Measurements from ENCODE around the gene ABLIM3.
A peak's percentile ranks its signal among the peaks of the same experiment; 100 is the strongest.
"Not testable (repeated sequence)": the region's sequence is repeated elsewhere in the genome, so short reads cannot be mapped to it uniquely, and the experiment has no call there.

The ABLIM3 gene

DNA sequence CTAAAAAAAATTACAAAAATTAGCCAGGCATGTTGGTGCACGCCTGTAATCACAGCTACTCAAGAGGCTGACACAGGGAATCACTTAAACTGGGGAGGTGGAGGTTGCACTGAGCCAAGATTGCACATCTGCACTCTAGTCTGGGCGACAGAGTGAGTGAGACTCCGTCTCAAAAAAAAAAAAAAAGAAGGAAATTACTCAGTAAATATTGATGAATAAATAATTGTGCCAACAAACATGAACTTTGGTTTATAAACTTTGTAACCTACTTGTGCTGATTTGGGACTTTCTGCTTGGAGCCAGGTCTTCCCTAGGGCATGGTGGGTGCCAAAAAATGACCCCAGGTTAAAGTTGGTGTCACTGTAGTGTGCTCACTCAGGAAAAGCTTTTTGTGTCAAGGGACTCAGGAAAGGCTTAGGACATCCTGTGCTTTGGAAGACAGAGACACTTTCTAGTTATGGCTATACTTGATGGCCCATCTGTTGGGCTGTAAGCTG lies 19.0 kb downstream of the ABLIM3 start:
- DNase-seq: no peak

GRCh38 chr5:149161026-149161687 lies 19.9 kb downstream of the ABLIM3 start:
- DNase-seq: peak; percentile 18 to 36

DNA sequence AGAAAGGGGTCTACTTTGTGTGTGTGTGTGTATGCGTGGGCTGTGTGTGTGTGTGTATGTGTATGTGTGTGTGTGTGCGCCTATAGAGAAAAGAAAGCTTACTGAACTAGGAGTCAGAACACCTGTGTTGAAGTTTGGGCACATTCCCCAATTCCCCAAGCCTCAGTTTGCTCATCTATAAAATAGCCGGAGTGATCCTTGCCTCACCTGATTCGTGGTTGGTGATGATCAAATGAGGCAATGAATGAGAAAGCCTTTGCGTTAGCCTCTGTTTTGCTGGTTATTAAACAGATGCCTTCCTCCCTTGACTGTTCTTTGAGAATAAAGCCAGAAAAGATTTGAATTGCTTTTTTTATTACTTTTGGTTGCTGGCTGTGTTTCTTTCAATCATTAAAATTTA lies 20.6 kb downstream of the ABLIM3 start:
- DNase-seq: no peak

- no peak for DNase-seq
Measured at GRCh38 chr5:149162401-149163084, 21.2 kb downstream of the ABLIM3 start.

GRCh38 chr5:149164731-149165130 lies 23.4 kb downstream of the ABLIM3 start:
- no peak for DNase-seq

GRCh38 chr5:149166128-149166527 lies 24.8 kb downstream of the ABLIM3 start:
- peak; percentile 24 to 69 for DNase-seq

DNA sequence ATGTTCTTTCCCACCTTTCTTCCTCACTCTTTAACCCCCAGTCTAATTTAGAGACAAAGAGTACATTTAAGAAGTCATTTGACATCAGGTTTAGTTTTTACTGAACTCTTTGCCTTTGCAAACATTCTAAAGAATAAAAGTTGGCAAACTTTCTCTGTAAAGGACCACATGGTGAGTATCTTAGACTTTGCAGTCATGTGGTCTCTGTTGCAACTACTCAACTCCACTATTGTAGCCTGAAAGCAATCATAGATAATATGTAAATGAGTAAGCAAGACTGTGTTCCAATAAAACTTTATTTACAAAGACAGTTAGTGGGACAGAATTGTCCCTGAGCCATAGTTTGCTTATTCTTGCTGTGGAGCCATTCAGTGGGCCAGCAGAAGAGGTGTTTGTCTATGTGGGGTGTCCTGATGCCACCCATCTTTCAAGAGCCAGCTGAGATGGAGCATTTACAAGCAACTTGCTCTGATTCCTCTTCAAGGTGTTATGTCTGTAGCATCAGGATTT lies 25.4 kb downstream of the ABLIM3 start:
- no peak for DNase-seq

GRCh38 chr5:149168276-149168906 lies 27.1 kb downstream of the ABLIM3 start:
- DNase-seq: no peak

DNA sequence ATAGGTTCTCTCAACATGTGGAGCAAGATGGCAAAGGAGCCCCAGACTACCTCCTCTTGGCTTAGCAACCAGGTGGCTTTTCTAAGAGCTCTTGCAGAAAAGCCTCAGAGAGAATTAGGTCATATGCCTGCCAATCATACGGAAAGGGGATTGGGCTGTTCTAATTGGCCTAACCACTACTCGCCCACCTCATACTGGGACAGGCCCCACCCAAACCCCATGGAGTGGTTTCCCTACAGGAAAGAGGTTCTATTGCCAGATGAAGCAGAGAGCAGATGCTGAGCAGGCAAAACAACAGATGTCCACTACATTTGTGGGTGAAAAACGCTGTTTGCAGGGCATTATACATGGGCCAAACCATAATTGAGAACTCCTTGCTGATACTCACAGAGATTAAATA lies 29.0 kb downstream of the ABLIM3 start:
- DNase-seq: peak; percentile 83 to 94

- DNase-seq: no peak
Measured at GRCh38 chr5:149172261-149172660, 31.0 kb downstream of the ABLIM3 start.

DNA sequence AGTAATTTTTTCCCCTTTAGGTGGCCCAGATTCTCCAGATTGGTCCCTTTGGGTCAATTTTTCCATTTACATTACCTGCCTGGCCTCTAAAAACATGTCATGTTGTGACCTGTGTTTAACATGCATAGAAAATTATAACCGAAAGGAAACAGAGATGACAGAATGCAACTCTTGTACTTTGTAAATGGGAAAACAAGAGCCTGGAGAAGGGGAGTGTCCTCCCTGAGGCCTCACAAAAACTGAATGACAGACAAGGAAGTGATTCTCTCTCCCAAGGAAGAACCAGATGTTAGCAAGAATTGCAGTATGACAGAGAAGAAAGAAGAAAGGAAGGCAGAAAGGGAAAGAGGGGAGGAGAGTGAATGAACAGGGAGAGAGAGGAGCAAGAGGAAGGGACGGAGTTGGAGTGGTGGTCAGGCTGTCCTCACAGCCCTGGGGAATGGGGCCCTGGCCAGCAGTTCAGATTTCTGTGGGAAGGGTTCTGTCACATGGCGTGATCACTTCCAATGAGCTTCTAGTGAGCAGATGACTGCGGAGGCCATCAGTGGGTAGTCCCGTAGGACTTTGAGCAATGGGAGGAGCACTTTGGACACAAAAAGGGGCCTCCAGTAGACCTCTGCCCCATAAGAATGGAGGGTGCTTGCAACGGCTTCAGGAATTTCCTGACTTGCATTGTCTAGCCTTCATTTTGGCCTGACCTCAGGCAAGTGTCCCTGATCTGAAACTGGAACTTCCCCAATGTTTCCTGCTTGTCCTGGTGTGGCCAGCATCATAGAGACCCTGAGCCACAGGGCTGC lies 31.6 kb downstream of the ABLIM3 start:
- DNase-seq: no peak

DNA sequence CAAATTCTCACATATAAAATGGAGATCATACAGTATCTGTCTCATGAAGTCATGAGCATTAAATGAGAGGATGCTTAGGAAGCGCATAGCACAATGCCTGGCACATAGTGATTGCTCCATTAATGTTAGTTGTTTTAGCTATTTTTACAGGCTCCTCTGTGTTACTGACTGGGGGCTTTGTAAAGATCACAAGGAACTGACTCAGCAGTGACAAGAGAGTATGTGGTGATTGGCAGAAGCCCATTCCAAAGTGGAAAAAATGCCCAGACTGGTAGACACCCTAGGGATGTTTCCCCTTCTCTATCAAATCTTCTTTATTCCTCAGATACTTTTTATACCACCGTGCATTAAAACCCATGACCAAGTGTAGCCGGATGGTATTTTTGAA lies 33.5 kb downstream of the ABLIM3 start:
- no peak for DNase-seq

DNA sequence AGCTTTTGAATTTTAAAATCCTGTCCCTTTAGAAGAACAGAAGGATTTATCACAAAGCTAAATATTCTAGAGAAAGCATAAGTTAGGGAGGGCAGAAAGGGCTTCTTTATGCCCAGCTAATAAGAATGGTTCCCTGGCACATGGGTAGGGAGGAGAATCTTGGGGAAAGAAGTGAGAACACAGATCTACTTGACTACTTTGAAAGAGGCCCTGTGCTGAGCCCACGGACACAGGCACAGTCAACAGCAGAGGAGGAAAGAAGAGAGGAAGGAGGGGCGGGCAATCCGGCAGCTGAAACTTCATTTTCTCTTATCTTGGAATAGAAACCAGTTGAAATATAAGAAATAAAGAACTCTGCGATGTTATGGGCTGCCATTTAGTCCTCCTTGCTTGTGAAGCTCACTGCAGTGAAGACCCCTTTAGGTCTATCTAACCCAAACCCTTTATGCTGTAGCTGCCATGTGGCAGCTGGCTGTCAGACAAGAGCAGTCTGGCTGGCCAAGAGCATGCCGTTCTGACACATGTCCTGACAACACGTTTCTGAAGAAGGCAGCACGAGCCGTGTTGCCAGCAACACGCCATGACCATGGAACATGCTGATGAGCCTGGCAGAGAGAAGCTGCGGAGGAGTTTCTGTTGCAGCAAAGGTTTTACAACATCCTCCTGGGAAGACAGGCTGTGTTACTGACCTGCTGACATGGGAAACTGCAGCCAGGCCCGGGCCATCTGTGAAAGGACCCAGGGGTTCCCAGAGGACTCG lies 34.2 kb downstream of the ABLIM3 start:
- peak in 1 of 2 experiments; percentile 64 for DNase-seq

- DNase-seq: no peak
Measured at GRCh38 chr5:149177339-149177843, 36.1 kb downstream of the ABLIM3 start.

DNA sequence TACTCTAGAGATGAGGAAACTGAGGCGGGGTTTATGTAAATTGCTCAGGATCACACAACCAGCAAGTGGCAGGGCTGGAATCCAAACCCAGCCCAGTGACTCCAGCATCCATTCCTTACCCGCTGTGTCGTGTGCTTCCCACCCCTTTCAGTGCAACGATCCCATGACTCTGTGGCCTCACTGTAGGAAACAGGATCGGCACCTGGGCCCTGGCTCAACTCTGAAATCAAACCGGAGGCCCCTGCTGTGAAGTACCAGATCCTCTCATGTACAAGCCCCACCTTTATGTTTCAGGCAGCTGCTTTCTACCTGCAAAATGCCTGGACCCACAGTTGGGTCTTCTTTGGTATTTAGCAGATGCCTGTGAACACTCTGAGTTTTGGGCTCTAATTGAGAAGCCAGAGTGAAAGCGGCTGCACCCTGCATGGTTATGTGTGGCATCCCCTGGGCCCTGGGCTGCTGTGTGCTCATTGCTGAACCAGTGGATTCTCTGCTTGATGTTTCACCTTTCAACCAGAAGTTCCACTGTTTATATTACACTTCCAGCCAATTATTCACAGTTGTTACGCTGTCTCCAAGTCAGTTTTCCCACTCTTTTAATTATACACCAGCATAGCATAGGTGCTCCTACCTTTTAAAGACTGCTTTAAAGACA lies 36.7 kb downstream of the ABLIM3 start:
- no peak for DNase-seq

DNA sequence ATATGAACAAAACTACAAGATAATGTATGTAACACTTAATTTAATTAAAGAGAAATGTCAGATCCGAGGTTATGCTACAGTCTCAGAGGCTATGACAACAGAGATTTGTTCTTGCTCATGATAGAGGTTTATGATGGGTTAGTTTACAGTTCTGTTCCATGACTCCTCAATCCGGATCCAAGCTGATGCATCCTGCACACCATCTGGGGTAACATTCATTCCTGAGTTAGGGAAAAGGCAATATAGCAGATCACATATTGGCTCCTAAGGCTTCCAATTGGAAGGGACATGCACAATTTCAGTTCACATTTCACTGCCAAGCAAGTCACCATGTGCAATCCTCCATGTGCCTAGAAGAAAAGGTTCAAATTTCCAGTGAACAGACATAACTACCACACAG lies 40.4 kb downstream of the ABLIM3 start:
- DNase-seq: no peak

GRCh38 chr5:149182241-149182640 lies 40.9 kb downstream of the ABLIM3 start:
- DNase-seq: no peak

- DNase-seq: no peak
Measured at GRCh38 chr5:149185067-149185466, 43.8 kb downstream of the ABLIM3 start.

- DNase-seq: no peak
Measured at GRCh38 chr5:149186506-149186905, 45.2 kb downstream of the ABLIM3 start.

DNA sequence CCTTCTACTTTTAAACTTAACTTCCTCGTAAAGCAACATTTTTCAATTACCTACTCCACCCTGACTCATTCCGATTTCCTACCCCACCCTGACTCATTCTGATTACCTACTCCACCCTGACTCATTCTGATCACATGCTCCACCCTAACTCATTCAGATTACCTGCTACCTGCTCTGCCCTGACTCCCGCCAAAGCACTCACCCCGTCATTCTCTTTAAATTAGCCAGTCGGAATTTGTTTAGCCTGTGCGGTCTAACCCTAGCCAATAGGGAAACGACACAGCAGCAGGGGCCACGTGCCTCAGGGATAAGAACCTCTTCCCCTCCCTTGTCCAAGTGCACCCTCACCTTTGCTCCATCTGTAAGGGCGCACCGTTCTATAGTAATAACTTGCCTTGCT lies 46.3 kb downstream of the ABLIM3 start:
- DNase-seq: not testable (repeated sequence)

DNA sequence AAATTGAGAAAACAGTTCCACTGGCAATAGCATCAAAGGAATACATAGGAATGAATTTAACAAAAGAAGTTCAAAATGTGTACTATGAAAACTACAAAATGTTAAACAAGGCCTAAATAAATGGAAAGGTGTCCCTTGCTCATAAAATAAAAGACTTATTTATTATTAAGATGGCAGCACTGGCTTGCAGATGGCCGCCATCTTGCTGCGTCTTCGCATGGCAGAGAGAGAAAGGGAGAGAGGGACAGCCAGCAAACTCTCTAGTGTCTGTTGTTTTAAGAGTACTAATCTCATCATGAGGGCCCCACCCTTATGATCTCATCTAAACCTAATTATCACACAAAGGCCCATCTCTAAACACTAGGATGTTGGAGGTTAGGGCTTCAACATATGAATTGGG lies 47.1 kb downstream of the ABLIM3 start:
- no peak for DNase-seq
